GM12878 (cell line): Measurements from ENCODE around the gene MLLT3.

Experiments used
- ATF3 ChIP-seq: IDR thresholded peaks from 2 replicates; pipeline ENCODE4 v1.6.1; 2011; ENCODE audit warnings: low read depth, mild to moderate bottlenecking, low read length, moderate library complexity, borderline replicate concordance; ENCODE audit errors: extremely low read depth
- CTCF ChIP-seq, 3 experiments: IDR thresholded peaks in 2 of 3; conservative IDR thresholded peaks in 1 of 3; 2 replicates each; pipeline ENCODE4 v1.5.1; 2011; ENCODE audit warnings: low read depth in 3 of 3, low read length in 3 of 3, mild to moderate bottlenecking in 3 of 3, control low read depth in 2 of 3, moderate library complexity in 2 of 3, inconsistent platforms in 1 of 3, mixed read lengths in 1 of 3; ENCODE audit not compliant: control insufficient read depth in 2 of 3, insufficient read depth in 1 of 3; ENCODE audit errors: extremely low read depth in 1 of 3
- EGR1 ChIP-seq, 2 experiments: IDR thresholded peaks; 1 replicate in 1 of 2; 2 replicates in 1 of 2; pipeline ENCODE4 v1.6.1; 2011 to 2012; ENCODE audit warnings: low read depth in 2 of 2, low read length in 2 of 2, borderline replicate concordance in 1 of 2, mild to moderate bottlenecking in 1 of 2, moderate library complexity in 1 of 2
- EP300 ChIP-seq, 2 experiments: fragments of 150-350 bp in 1 of 2; IDR thresholded peaks; 2 replicates each; pipeline ENCODE4 v1.6.1; 2011 to 2012; ENCODE audit warnings: low read depth in 2 of 2, low read length in 2 of 2, borderline replicate concordance in 1 of 2, improper control_type of control experiment in 1 of 2, inconsistent platforms in 1 of 2; ENCODE audit not compliant: control insufficient read depth in 1 of 2
- EZH2 ChIP-seq: IDR thresholded peaks from 2 replicates; pipeline ENCODE4 v1.6.1; 2012; ENCODE audit warnings: low read depth, mild to moderate bottlenecking, control low read depth, inconsistent platforms, low read length, borderline replicate concordance; ENCODE audit not compliant: control insufficient read depth
- HCFC1 ChIP-seq: fragments of 150-350 bp; IDR thresholded peaks from 2 replicates; pipeline ENCODE4 v1.6.1; 2014; ENCODE audit warnings: low read length
- MLLT1 ChIP-seq: fragments of 450-650 bp; IDR thresholded peaks from 2 replicates; pipeline ENCODE4 v1.6.1; 2016; ENCODE audit warnings: mild to moderate bottlenecking
- PKNOX1 ChIP-seq: fragments of 450-650 bp; IDR thresholded peaks from 2 replicates; pipeline ENCODE4 v1.6.1; 2016; ENCODE audit warnings: mild to moderate bottlenecking
- POLR2A ChIP-seq: IDR thresholded peaks from 2 replicates; pipeline ENCODE4 v1.6.1; 2011; ENCODE audit warnings: low read depth, mild to moderate bottlenecking, low read length
- POLR2AphosphoS5 ChIP-seq: IDR thresholded peaks from 2 replicates; pipeline ENCODE4 v1.6.1; 2011; ENCODE audit warnings: mild to moderate bottlenecking, low read length, inconsistent platforms
- RFX5 ChIP-seq: IDR thresholded peaks from 2 replicates; pipeline ENCODE4 v1.6.1; 2011; ENCODE audit warnings: low read depth, low read length, improper control_type of control experiment
- TCF7 ChIP-seq: IDR thresholded peaks from 2 replicates; pipeline ENCODE4 v1.6.1; 2014; ENCODE audit warnings: antibody characterized with exemption, borderline replicate concordance

- no peak for TF ChIP-seq TCF7
- no peak for TF ChIP-seq ATF3
- no peak for TF ChIP-seq MLLT1
- TF ChIP-seq HCFC1 = no peak
- TF ChIP-seq RFX5 = no peak
- TF ChIP-seq POLR2AphosphoS5 = no peak
- no peak for TF ChIP-seq PKNOX1
- no peak for TF ChIP-seq CTCF (IDR thresholded peaks at IDR 0.05 in 2 of 3, conservative IDR thresholded peaks at IDR 0.05 in 1 of 3; ENCODE audit: control insufficient read depth in 2 of 3, extremely low read depth in 1 of 3, insufficient read depth in 1 of 3, low read depth in 3 of 3, low read length in 3 of 3)
- no peak for TF ChIP-seq EGR1 (IDR thresholded peaks at IDR 0.05; ENCODE audit: borderline replicate concordance in 1 of 2, low read depth in 2 of 2, low read length in 2 of 2)
- no peak for TF ChIP-seq POLR2A
- no peak for TF ChIP-seq EP300 (IDR thresholded peaks at IDR 0.05; ENCODE audit: borderline replicate concordance in 1 of 2, control insufficient read depth in 1 of 2, low read depth in 2 of 2, low read length in 2 of 2)
- TF ChIP-seq EZH2 = no peak
Measured at GRCh38 chr9:20361656-20362570, 260.4 kb downstream of the MLLT3 start.
